GM21447 (cell line): Measurements from ENCODE around the gene RASL10A.
"Not testable (repeated sequence)": the region's sequence is repeated elsewhere in the genome, so short reads cannot be mapped to it uniquely, and the experiment has no call there.

ENCODE experiments used
- ATAC-seq: cut with Tn5 transposase; IDR thresholded peaks from one replicate; pipeline ENCODE4 v1.9.1; 2021; ENCODE audit not compliant: unreplicated experiment

RASL10A gene, protein sequence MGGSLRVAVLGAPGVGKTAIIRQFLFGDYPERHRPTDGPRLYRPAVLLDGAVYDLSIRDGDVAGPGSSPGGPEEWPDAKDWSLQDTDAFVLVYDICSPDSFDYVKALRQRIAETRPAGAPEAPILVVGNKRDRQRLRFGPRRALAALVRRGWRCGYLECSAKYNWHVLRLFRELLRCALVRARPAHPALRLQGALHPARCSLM

GRCh38 chr22:29315286-29316140, at the start of gene RASL10A:
RASL10A (minus strand) TSS chr22:29315697; CDS start chr22:29315246, 451 bp downstream.
- ATAC-seq = no peak

GRCh38 chr22:29359469-29359868, 44.0 kb upstream of the RASL10A start:
- ATAC-seq = no peak

DNA sequence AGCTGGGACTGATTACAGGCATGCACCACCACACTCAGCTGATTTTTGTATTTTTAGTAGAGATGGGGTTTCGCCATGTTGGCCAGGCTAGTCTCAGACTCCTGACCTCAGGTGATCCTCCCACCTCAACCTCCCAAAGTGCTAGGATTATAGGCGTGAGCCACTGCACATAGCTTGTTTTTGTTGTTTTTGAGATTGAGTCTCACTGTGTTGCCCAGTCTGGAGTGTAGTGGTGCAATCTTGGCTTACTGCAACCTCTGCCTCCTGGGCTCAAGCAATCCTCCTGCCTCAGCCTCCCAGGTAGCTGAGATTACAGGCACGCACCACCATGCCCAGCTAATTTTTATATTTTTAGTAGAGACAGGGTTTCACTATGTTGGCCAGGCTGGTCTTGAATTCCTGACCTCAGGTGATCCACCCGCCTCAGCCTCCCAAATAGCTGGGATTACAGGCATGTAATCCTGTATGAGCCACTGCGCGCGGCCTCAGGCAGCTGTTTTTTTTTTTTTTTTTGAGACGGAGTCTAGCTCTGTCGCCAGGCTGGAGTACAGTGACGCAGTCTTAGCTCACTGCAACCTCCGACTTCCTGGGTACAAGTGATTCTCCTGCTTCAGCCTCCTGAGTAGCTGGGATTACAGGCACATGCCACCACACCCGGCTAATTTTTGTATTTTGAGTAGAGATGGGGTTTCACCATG, 41.8 kb upstream of the RASL10A start:
- ATAC-seq = not testable (repeated sequence)

GRCh38 chr22:29353860-29354259, 38.4 kb upstream of the RASL10A start:
- ATAC-seq = no peak

- ATAC-seq = no peak
These were observed 37.8 kb upstream of the RASL10A start for GRCh38 chr22:29353286-29353685.

GRCh38 chr22:29352778-29353177, 37.3 kb upstream of the RASL10A start:
- ATAC-seq = no peak

DNA sequence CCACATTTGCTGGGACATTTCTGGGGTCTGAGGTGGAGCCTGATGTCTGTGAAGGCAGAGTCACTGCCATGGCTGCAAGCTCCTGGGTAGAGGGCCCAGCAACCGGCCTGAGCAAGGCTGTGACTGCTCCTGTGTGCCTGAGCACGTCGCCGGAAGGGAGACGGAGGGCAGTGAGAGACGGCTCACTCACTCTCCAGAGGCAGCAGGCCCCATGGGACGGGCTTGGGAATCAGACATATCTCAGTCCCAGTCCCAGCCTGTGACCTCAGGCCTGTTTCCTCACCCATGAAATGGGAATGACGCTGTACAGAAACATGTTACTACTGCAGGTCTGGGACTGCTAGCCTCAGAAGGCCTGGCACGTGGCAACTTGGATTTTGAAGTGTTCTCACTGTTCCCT, 36.4 kb upstream of the RASL10A start:
- no peak for ATAC-seq

DNA sequence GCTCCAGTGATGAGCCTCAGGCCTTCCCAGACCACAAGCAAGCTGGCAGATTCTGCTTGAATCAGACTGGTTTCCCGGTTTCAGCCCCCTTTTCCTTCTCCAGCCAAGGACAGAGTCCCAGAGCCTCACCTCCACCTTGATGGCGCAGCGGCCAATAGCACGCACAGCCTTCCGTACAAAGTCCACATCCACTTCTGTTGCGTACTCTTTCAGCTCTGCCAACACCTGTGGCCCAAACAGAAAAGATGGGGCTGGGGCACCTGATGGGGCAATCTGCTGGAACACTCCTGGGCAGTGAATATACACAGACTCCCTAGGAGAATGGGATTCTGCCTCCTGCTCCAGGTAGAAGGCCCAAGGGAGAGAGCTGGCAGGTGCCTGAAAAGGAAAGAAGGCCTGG, 35.5 kb upstream of the RASL10A start:
- ATAC-seq = no peak

- ATAC-seq = no peak
These were observed 33.5 kb upstream of the RASL10A start for GRCh38 chr22:29348956-29349355.

DNA sequence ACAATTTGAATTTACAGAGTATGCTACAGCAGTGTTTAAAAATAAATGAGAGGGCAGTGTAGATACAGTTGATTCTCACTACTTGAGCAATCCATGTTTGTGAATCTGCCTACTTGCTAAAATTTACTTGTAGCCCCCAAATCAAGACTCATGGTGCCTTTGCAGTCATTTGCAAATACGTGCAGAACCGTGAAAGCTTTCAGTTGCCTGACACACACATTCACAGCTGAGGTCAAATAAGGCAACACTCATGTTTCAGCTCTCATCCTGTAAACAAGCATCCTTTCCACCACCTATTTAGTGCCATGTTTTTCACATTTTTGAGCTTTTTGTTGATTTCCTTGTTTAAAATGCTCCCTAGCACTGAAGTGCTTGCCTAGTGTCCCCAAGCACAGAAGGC, 32.5 kb upstream of the RASL10A start:
- ATAC-seq = no peak

GRCh38 chr22:29346659-29347058, 31.2 kb upstream of the RASL10A start:
- ATAC-seq = no peak

GRCh38 chr22:29345932-29346331, 30.4 kb upstream of the RASL10A start:
- ATAC-seq = no peak

DNA sequence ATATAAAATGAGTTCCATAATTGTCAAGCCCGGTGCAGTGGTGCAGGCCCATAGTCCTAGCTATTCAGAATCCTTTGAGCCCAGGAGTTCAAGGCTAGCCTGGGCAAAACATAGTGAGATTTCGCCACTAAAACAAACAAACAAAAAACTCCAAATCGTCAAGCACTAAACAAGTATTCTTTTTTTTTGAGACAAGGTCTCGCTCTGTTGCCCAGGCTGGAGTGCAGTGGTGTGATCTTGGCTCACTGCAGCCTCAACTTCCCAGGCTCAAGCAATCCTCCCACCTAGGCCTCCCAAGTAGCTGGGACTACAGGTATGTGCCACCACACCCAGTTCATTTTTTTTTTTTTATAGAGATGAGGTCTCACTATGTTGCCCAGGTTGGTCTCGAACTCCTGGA, 29.4 kb upstream of the RASL10A start:
- not testable (repeated sequence) for ATAC-seq

DNA sequence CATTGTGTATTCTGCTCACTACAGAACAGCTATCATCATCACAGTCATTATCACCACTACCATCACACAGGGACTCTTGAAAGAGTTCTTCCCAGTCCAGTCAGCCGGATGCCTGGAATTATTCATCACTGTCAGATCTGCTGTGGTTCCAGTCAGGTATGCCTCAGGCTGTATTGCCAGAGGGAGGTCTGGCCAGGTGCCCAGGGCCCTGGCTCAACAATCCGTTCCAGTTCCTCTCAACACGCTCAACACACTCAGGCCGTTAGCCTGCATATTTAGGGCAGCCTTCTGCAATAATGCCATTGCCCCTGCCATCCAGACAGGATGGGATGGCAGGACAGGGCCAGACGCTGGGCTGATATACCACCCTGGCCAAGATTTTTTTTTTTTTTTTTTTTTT, 28.6 kb upstream of the RASL10A start:
- ATAC-seq = no peak

DNA sequence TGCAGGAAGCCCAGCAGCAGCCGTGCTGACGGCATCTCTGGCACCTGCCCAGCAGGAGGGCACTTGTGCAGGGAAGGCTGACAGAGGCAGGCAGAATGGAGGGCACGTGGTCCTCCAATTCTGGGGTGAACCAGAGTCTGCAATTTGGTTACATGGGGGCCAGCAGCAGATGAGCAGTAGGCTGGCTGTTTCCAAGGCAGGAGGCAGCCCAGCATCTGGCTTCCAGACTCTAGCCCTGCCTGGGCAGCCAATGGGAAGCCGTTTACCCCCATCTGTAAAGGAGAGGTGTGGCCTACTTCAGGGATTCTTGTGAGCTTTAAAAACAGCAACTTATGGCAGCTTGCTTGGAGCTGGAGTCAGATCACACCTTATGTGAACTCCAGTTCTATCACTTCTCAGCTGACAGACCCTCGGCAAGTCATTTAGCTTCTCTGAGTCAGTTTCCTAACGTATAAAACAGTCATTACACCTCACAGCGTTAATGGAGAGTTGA, 27.9 kb upstream of the RASL10A start:
- no peak for ATAC-seq

DNA sequence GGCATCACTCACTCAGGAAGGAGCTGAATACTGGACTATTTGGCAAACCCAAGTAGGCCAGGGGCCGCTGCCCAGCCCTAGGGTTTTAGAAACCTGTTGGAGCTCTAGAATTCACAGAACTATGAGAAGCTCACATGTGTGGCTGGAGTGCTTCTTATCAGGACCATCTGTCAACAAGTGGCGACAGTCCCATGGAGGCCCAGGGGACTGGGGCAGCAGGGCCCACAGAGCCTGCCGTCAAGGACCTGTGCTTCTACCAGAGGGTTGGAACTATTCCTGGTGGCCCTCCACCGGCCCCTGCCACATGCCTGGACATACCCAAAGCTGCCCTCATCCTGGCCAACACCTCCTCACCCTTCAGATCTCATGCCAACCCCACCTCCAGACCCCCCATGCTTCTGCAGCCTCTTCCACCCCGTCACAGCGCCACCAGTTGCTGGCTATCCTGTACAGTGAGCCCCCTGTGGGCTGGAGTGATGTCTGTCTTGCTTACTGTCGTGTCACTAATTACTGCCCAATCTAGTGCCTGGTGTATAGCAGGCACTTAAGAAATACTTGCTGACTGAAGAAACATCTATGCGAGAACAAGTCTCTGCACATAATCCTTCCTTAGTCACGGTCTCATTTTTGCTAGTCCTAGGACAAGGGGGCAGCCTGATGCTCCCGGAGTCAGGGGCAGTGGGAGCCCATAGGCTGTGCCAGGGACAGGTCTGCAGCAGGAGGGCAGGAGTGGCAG, 27.2 kb upstream of the RASL10A start:
- no peak for ATAC-seq

DNA sequence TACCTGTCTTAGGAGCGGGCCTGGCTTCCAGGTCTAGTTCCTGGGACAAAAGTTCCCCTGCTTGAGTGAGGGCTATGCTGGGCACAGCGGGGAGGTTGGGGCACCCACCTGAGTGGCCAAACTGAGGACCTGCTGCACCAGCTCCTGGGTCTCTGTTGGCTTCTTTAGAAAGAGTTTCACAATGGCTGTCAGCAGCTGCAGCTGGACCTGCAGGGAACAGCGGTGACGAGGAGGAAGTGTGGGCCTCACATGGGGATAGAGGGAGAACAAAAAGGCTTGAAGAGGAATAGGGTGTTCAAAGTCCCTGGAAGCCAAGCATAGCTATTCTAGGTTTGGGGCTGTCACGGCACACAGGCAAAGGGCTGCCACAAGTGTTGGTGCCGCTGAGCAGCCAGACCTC, 26.7 kb upstream of the RASL10A start:
- ATAC-seq = no peak

GRCh38 chr22:29341849-29342127, 26.3 kb upstream of the RASL10A start:
- ATAC-seq = no peak

GRCh38 chr22:29341056-29341848, 25.8 kb upstream of the RASL10A start:
- no peak for ATAC-seq

GRCh38 chr22:29340566-29340965, 25.1 kb upstream of the RASL10A start:
- no peak for ATAC-seq
